H9 (cell line): ENCODE measurements around the gene P2RX2. TPM values are rescaled to one million over a fixed set of nuclear protein-coding genes. Genes with fewer than 3 reads are reported as not detected.
A peak's percentile ranks its signal among the peaks of the same experiment; 100 is the strongest.

ENCODE experiments used
- DNase-seq: peaks from one replicate; pipeline ENCODE4 v3.0.0-alpha.2; 2017
- H2AFZ ChIP-seq: one replicate; pipeline ENCODE4 v1.6.1; 2013; ENCODE audit warnings: mild to moderate bottlenecking, low read length, control low read depth, moderate library complexity
- H2AK5ac ChIP-seq: 2 replicates; pipeline ENCODE4 v1.6.1; 2013; ENCODE audit warnings: low read length, control low read depth, mixed read lengths; ENCODE audit not compliant: insufficient read length
- H2BK120ac ChIP-seq: one replicate; pipeline ENCODE4 v1.6.1; 2013; ENCODE audit warnings: low read depth, mild to moderate bottlenecking, low read length, control low read depth, inconsistent platforms; ENCODE audit not compliant: poor library complexity, severe bottlenecking
- H2BK12ac ChIP-seq: 2 replicates; pipeline ENCODE4 v1.6.1; 2013; ENCODE audit warnings: low read length, control low read depth, mixed read lengths, low read depth; ENCODE audit not compliant: insufficient read length
- H2BK15ac ChIP-seq: 2 replicates; pipeline ENCODE4 v1.6.1; 2013; ENCODE audit warnings: low read depth, low read length, control low read depth
- H2BK20ac ChIP-seq: one replicate; pipeline ENCODE4 v1.6.1; 2013; ENCODE audit warnings: low read depth, mild to moderate bottlenecking, low read length, control low read depth, inconsistent platforms; ENCODE audit not compliant: poor library complexity, severe bottlenecking
- H2BK5ac ChIP-seq: 2 replicates; pipeline ENCODE4 v1.6.1; 2013; ENCODE audit warnings: low read length, control low read depth, mixed read lengths; ENCODE audit not compliant: insufficient read length
- H3K14ac ChIP-seq: 2 replicates; pipeline ENCODE4 v1.6.1; 2013; ENCODE audit warnings: low read length, control low read depth; ENCODE audit not compliant: insufficient read depth
- H3K18ac ChIP-seq: 2 replicates; pipeline ENCODE4 v1.6.1; 2013; ENCODE audit warnings: low read depth, mild to moderate bottlenecking, mixed read lengths, low read length, control low read depth; ENCODE audit not compliant: insufficient read length
- H3K23ac ChIP-seq: 2 replicates; pipeline ENCODE4 v1.6.1; 2013; ENCODE audit warnings: low read length, control low read depth, mixed read lengths, low read depth; ENCODE audit not compliant: insufficient read length
- H3K23me2 ChIP-seq: 2 replicates; pipeline ENCODE4 v1.6.1; 2013; ENCODE audit warnings: low read depth, mild to moderate bottlenecking, mixed read lengths, low read length, control low read depth; ENCODE audit not compliant: insufficient read length, poor library complexity, severe bottlenecking
- H3K27ac ChIP-seq: 2 replicates; pipeline ENCODE4 v1.5.1; 2013; ENCODE audit warnings: low read length, control low read depth, mixed read lengths, low read depth; ENCODE audit not compliant: insufficient read length
- H3K27me3 ChIP-seq: 2 replicates; pipeline ENCODE4 v1.6.1; 2013; ENCODE audit warnings: low read length, control low read depth, inconsistent platforms; ENCODE audit not compliant: insufficient read depth
- H3K4ac ChIP-seq: 2 replicates; pipeline ENCODE4 v1.6.1; 2013; ENCODE audit warnings: low read depth, mild to moderate bottlenecking, control low read depth, inconsistent platforms, low read length, moderate library complexity
- H3K4me1 ChIP-seq: 2 replicates; pipeline ENCODE4 v1.6.1; 2013; ENCODE audit warnings: low read length, control low read depth, inconsistent platforms; ENCODE audit not compliant: insufficient read depth
- H3K4me2 ChIP-seq: 2 replicates; pipeline ENCODE4 v1.6.1; 2013; ENCODE audit warnings: low read length, control low read depth, mixed read lengths; ENCODE audit not compliant: insufficient read length, insufficient read depth
- H3K56ac ChIP-seq: 2 replicates; pipeline ENCODE4 v1.6.1; 2013; ENCODE audit warnings: low read depth, mild to moderate bottlenecking, mixed read lengths, low read length, control low read depth; ENCODE audit not compliant: insufficient read length
- H3K79me1 ChIP-seq: 2 replicates; pipeline ENCODE4 v1.6.1; 2013; ENCODE audit warnings: low read depth, mild to moderate bottlenecking, moderate library complexity, low read length, control low read depth, inconsistent platforms; ENCODE audit not compliant: insufficient read depth, poor library complexity, severe bottlenecking
- H3K79me2 ChIP-seq: 2 replicates; pipeline ENCODE4 v1.6.1; 2013; ENCODE audit warnings: low read length, control low read depth, inconsistent platforms; ENCODE audit not compliant: insufficient read depth
- H3K9ac ChIP-seq: 2 replicates; pipeline ENCODE4 v1.6.1; 2013; ENCODE audit warnings: low read length, control low read depth, mixed read lengths; ENCODE audit not compliant: insufficient read length; ENCODE audit errors: extremely low read depth
- H3K9me3 ChIP-seq: one replicate; pipeline ENCODE4 v1.6.1; 2013; ENCODE audit warnings: low read depth, low read length, inconsistent platforms; ENCODE audit not compliant: control insufficient read depth
- H3T11ph ChIP-seq: one replicate; pipeline ENCODE4 v1.6.1; 2013; ENCODE audit warnings: mild to moderate bottlenecking, low read length, control low read depth, inconsistent platforms
- H4K20me1 ChIP-seq: one replicate; pipeline ENCODE4 v1.6.1; 2013; ENCODE audit not compliant: control insufficient read depth, insufficient read length, insufficient read depth
- H4K5ac ChIP-seq: 2 replicates; pipeline ENCODE4 v1.6.1; 2013; ENCODE audit warnings: low read depth, mild to moderate bottlenecking, mixed read lengths, low read length, control low read depth; ENCODE audit not compliant: insufficient read length
- H4K8ac ChIP-seq: replicated peaks from 2 replicates; pipeline ENCODE4 v1.6.1; 2013; ENCODE audit warnings: low read length, control low read depth, mixed read lengths, low read depth; ENCODE audit not compliant: insufficient read length
- H4K91ac ChIP-seq: 2 replicates; pipeline ENCODE4 v1.6.1; 2013; ENCODE audit warnings: low read depth, mild to moderate bottlenecking, moderate library complexity, mixed read lengths, low read length, control low read depth; ENCODE audit not compliant: insufficient read length
- H3K27ac Mint-ChIP-seq, 3 experiments: 2 replicates in 2 of 3; 3 replicates in 1 of 3; pipeline ENCODE4 v1.8.0; 2020 to 2021; ENCODE audit warnings: mixed read lengths in 3 of 3, mild to moderate bottlenecking in 1 of 3, moderate library complexity in 1 of 3
- H3K27me3 Mint-ChIP-seq: 2 replicates; pipeline ENCODE4 v1.8.0; 2021; ENCODE audit warnings: low read depth, mild to moderate bottlenecking, moderate library complexity, mixed read lengths
- H3K36me3 Mint-ChIP-seq, 3 experiments: 2 replicates in 2 of 3; 3 replicates in 1 of 3; pipeline ENCODE4 v1.8.0; 2020 to 2021; ENCODE audit warnings: low read depth in 3 of 3, mixed read lengths in 3 of 3; ENCODE audit not compliant: insufficient read depth in 1 of 3
- H3K4me1 Mint-ChIP-seq, 2 experiments: 2 replicates each; pipeline ENCODE4 v1.8.0; 2020; ENCODE audit warnings: mixed read lengths in 2 of 2
- H3K4me3 Mint-ChIP-seq, 2 experiments: 2 replicates in 1 of 2; 3 replicates in 1 of 2; pipeline ENCODE4 v1.8.0; 2020 to 2021; ENCODE audit warnings: mild to moderate bottlenecking in 2 of 2, mixed read lengths in 2 of 2, moderate library complexity in 1 of 2
- H3K9me3 Mint-ChIP-seq, 2 experiments: 2 replicates in 1 of 2; 3 replicates in 1 of 2; pipeline ENCODE4 v1.8.0; 2020; ENCODE audit warnings: mild to moderate bottlenecking in 2 of 2, mixed read lengths in 2 of 2, moderate library complexity in 1 of 2
- CTCF ChIP-seq: fragments of 200-600 bp; sonication (generic); conservative IDR thresholded peaks from 3 replicates; pipeline ENCODE4 v1.8.0; 2021; ENCODE audit warnings: antibody characterized with exemption, mild to moderate bottlenecking
- WGBS: extraction: QIAGEN DNeasy Blood & Tissue Kit; methylation state at CpG from one replicate; pipeline ENCODE4 v1.1.7; 2013; ENCODE audit warnings: missing lambda C conversion rate, low lambda C conversion rate, mixed read lengths; ENCODE audit not compliant: insufficient read length; ENCODE audit errors: extremely low coverage; 5-methylcytosine and 5-hydroxymethylcytosine counted together
- total RNA-seq: library from RNA; stranded (reverse); gene quantifications from 2 replicates; pipeline ENCODE4 v1.2.1, GENCODE V29; 2021

P2RX2 gene
- total RNA-seq, 1 experiment from 2014 or later: 1.8 TPM

- Histone ChIP-seq H3K14ac (no peak overlapping the region), H3K79me2 (no peaks in the 10 kb centered on the region), H3K23me2 (no peaks in the 10 kb centered on the region), H3K4ac (no peak overlapping the region), H3K9ac (no peak overlapping the region), H3K9me3 (no peaks in the 10 kb centered on the region), H4K8ac (no peak overlapping the region), H4K5ac (no peak overlapping the region), H2BK120ac (no peak overlapping the region), H3K56ac (no peak overlapping the region), H2BK15ac (no peak overlapping the region), H2AFZ (no peak overlapping the region), H3K79me1 (no peaks in the 10 kb centered on the region), H2AK5ac (no peak overlapping the region), H4K20me1 (no peaks in the 10 kb centered on the region), H3K4me2 (no peak overlapping the region), H2BK12ac (no peak overlapping the region), H2BK20ac (no peak overlapping the region), H3K27me3 (no peaks in the 10 kb centered on the region; the same call in 1 of the 2 replicates), H3T11ph (no peak overlapping the region), H3K27ac (no peak overlapping the region), H4K91ac (no peak overlapping the region), H3K23ac (no peak overlapping the region), H2BK5ac (no peak overlapping the region), H3K4me1 (no peaks in the 10 kb centered on the region), H3K18ac (no peak overlapping the region)
- Mint-ChIP-seq H3K36me3 (peaks cover 15 to 43% (median 21%) of the 10 kb centered on the region in 3 experiments; a peak in 6 of 7 replicates), H3K27ac (peak overlapping the region in 1 of 3 experiments; percentile 89; a peak in 2 of 7 replicates), H3K27me3 (peaks cover 16% of the 10 kb centered on the region), H3K9me3 (no peaks in the 10 kb centered on the region; a peak in 1 of 5 replicates), H3K4me1 (peaks cover 2 to 8% of the 10 kb centered on the region in 2 experiments; a peak in 1 of 4 replicates), H3K4me3 (peak overlapping the region in 1 of 2 experiments; percentile 54; a peak in 1 of 5 replicates)
- no CpG with 5 or more reads among the region's 25 CpGs for WGBS
- TF ChIP-seq CTCF: no peak
- DNase-seq: no peak
These were observed 4.7 kb downstream of the P2RX2 start for GRCh38 chr12:132623072-132623869.
